ENCODE data around the gene WHRN.

Gene WHRN

GRCh38 chr9:114505187-114506081, at the start of gene WHRN:
WHRN (minus strand) TSS chr9:114505473; CDS start chr9:114504801, 672 bp downstream.
- DNase-seq, result peak; percentile 89

- DNase-seq, result no peak
Observed at GRCh38 chr9:114553202-114553601, 47.9 kb upstream of the WHRN start.

GRCh38 chr9:114552706-114553105, 47.4 kb upstream of the WHRN start:
- no peak for DNase-seq

- no peak for DNase-seq
Observed at GRCh38 chr9:114551750-114552685, 46.7 kb upstream of the WHRN start.

- DNase-seq, result no peak
Observed at GRCh38 chr9:114549697-114550330, 44.5 kb upstream of the WHRN start.

GRCh38 chr9:114546851-114547250, 41.6 kb upstream of the WHRN start:
- no peak for DNase-seq

GRCh38 chr9:114545055-114545454, 39.8 kb upstream of the WHRN start:
- DNase-seq, result no peak

- no peak for DNase-seq
Observed at GRCh38 chr9:114539701-114540380, 34.6 kb upstream of the WHRN start.

- peak; percentile 10 for DNase-seq
Observed at GRCh38 chr9:114538241-114538640, 33.0 kb upstream of the WHRN start.

GRCh38 chr9:114532561-114533237, 27.4 kb upstream of the WHRN start:
- no peak for DNase-seq

GRCh38 chr9:114529285-114529684, 24.0 kb upstream of the WHRN start:
- no peak for DNase-seq

GRCh38 chr9:114526807-114527206, 21.5 kb upstream of the WHRN start:
- no peak for DNase-seq

GRCh38 chr9:114525513-114525912, 20.2 kb upstream of the WHRN start:
- no peak for DNase-seq

- DNase-seq, result no peak
Observed at GRCh38 chr9:114524247-114524681, 19.0 kb upstream of the WHRN start.

- no peak for DNase-seq
Observed at GRCh38 chr9:114522847-114523246, 17.6 kb upstream of the WHRN start.

GRCh38 chr9:114522286-114522685, 17.0 kb upstream of the WHRN start:
- DNase-seq, result no peak

GRCh38 chr9:114521846-114522245, 16.6 kb upstream of the WHRN start:
- no peak for DNase-seq

- DNase-seq, result no peak
Observed at GRCh38 chr9:114518599-114519022, 13.3 kb upstream of the WHRN start.

GRCh38 chr9:114518120-114518519, 12.8 kb upstream of the WHRN start:
- no peak for DNase-seq

GRCh38 chr9:114516913-114517312, 11.6 kb upstream of the WHRN start:
- no peak for DNase-seq

- DNase-seq, result no peak
Observed at GRCh38 chr9:114515528-114515927, 10.3 kb upstream of the WHRN start.

GRCh38 chr9:114513959-114514267, 8.6 kb upstream of the WHRN start:
- DNase-seq, result no peak
